ENCODE results near the gene CROCC2. TPM values are rescaled to one million over a fixed set of nuclear protein-coding genes. Genes with fewer than 3 reads are reported as not detected.

CROCC2 gene
- total and polyA plus RNA-seq, 2 of the 13 experiments (the other 11 are each of a cell fraction or from before 2014, with no cell fraction given), result not detected

DNA sequence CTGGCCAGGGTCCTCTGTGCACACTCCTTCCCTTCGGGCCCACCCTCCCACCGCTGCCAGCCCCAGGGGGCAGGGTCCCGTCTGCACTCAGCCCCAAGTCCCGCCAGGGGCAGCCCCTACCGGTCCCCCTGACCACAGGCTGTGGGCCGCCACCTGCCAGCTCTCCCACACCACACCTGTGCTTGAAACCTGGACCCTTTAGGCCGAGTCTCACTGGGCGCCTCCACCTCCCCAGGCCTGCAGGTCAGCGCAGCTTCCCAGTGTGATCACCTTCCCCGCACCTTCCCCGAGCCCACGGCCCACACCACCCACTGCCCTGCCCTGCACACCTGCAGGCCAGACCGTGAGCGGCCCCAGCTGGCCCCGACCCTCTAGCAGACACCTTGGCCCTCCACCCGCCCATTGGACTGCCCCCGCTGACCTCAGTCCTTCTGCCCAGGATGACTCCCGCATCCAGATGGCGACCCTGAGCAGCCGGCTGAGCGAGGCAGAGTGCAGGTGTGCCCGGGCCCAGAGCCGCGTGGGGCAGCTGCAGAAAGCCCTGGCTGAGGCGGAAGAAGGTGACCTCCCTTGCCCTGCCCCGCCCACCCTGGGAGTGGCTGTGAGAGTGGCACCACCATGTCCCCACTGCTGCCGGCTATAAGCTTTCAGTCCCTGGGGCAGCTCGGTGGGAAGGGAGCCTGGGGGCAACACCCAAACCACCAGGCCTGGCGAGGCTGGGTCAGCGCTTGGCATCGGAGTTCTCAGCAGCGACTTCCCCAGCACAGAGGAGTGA lies 61.0 kb downstream of the CROCC2 start (continued):
- TF ChIP-seq ZNF704 (CRISPR knock-in tag; IDR thresholded peaks at IDR 0.05; ENCODE audit: borderline replicate concordance) (no peak), SMARCC2 (IDR thresholded peaks at IDR 0.05) (no peak), SRSF4 (IDR thresholded peaks at IDR 0.05; ENCODE audit: low read depth, low read length, poor library complexity, severe bottlenecking) (no peak), RBAK (CRISPR knock-in tag; IDR thresholded peaks at IDR 0.05) (no peak), ZNF574 (CRISPR knock-in tag; IDR thresholded peaks at IDR 0.05) (no peak), MLX (CRISPR knock-in tag; IDR thresholded peaks at IDR 0.05) (no peak), ZKSCAN5 (CRISPR knock-in tag; IDR thresholded peaks at IDR 0.05) (0 out of 2 replicates have a peak, but pooled peaks have one; percentile 33), HDAC2 (CRISPR knock-in tag; IDR thresholded peaks at IDR 0.05) (peak; percentile 65), RXRA (CRISPR knock-in tag; IDR thresholded peaks at IDR 0.05) (peak; percentile 61), CREB1 (IDR thresholded peaks at IDR 0.05) (no peak), CREB1 (CRISPR knock-in tag; IDR thresholded peaks at IDR 0.05) (no peak), ARNT (IDR thresholded peaks at IDR 0.05) (no peak), ARID5B (CRISPR knock-in tag; IDR thresholded peaks at IDR 0.05) (no peak), NR3C1 (CRISPR knock-in tag; IDR thresholded peaks at IDR 0.05) (no peak)

Data from HepG2 (cell line).